GM12878 (cell line): ENCODE measurements around the gene PARVA. TPM values are rescaled to one million over a fixed set of nuclear protein-coding genes. Genes with fewer than 3 reads are reported as not detected.

ENCODE experiments used
- ATAC-seq: fragments of 200-7000 bp; cut with Tn5 transposase; 3 replicates; pipeline ENCODE4 v1.9.1; 2020; ENCODE audit warnings: mild to moderate bottlenecking, moderate library complexity
- BruUV-seq: library from RNA; stranded (reverse); fragments of 400-500 nt; replicated peaks from 2 replicates; lab custom pipeline; 2021; lab: Mats Ljungman, UMichigan
- CTCF ChIA-PET: fragments of 300-600 bp; sonication (Branson Sonifier 250); formaldehyde crosslinking; extraction: SDS; loops from one replicate; lab custom pipeline; 2021; ENCODE audit warnings: inconsistent platforms; lab: Yijun Ruan, JAX
- POLR2A ChIA-PET: fragments of 350-600 bp; formaldehyde crosslinking; extraction: SDS; loops from one replicate; lab custom pipeline; 2021; ENCODE audit warnings: inconsistent platforms; lab: Charles Lee
- RAD21 ChIA-PET: fragments of 300-600 bp; sonication (Branson Sonifier 250); formaldehyde crosslinking; loops from one replicate; lab custom pipeline; 2023; ENCODE audit warnings: antibody characterized with exemption; ENCODE audit not compliant: unreplicated experiment; lab: Charles Lee
- SMC1A ChIA-PET: fragments of 300-600 bp; sonication (Branson Sonifier 250); formaldehyde crosslinking; loops from one replicate; lab custom pipeline; 2023; ENCODE audit not compliant: unreplicated experiment, uncharacterized antibody; lab: Charles Lee
- DNase-seq: peaks from one replicate; pipeline ENCODE4 v3.0.0-alpha.2; 2011; ENCODE audit warnings: low read depth, low spot score
- FAIRE-seq: peaks from 3 replicates; lab custom pipeline; 2011; peaks lifted over from hg19 to GRCh38; lab: Jason Lieb, UNC
- H2AFZ ChIP-seq: 2 replicates; pipeline ENCODE4 v1.6.0; 2011; ENCODE audit warnings: low read depth, low read length, control low read depth; ENCODE audit not compliant: control insufficient read depth
- H3K27ac ChIP-seq: 2 replicates; pipeline ENCODE4 v1.5.1; 2011; ENCODE audit warnings: control low read depth; ENCODE audit not compliant: control insufficient read depth, insufficient read depth
- H3K27me3 ChIP-seq, 2 experiments: replicated peaks in 1 of 2; 2 replicates each; pipeline versions ENCODE4 v1.6.0 to v1.6.1; 2011; ENCODE audit warnings: low read length in 1 of 2; ENCODE audit not compliant: control insufficient read depth in 2 of 2, insufficient read depth in 2 of 2
- H3K36me3 ChIP-seq, 2 experiments: 2 replicates each; pipeline ENCODE4 v1.5.1; 2011; ENCODE audit warnings: low read length in 1 of 2; ENCODE audit not compliant: control insufficient read depth in 2 of 2, insufficient read depth in 2 of 2
- H3K4me1 ChIP-seq: 2 replicates; pipeline ENCODE4 v1.6.1; 2011; ENCODE audit warnings: mild to moderate bottlenecking, low read length, moderate library complexity, mixed read lengths; ENCODE audit not compliant: control insufficient read depth, insufficient read depth
- H3K4me2 ChIP-seq: 2 replicates; pipeline ENCODE4 v1.6.0; 2011; ENCODE audit warnings: control low read depth; ENCODE audit not compliant: control insufficient read depth, insufficient read depth
- H3K4me3 ChIP-seq: fragments of 200-600 bp; sonication (generic); 2 replicates; pipeline ENCODE4 v1.5.1; 2016
- H3K79me2 ChIP-seq: 2 replicates; pipeline ENCODE4 v1.6.0; 2011; ENCODE audit warnings: low read length; ENCODE audit not compliant: control insufficient read depth, insufficient read depth
- H3K9ac ChIP-seq: 2 replicates; pipeline ENCODE4 v1.8.0; 2011; ENCODE audit warnings: low read length, control low read depth, mixed read lengths; ENCODE audit not compliant: control insufficient read depth, insufficient read depth
- H3K9me3 ChIP-seq: replicated peaks from 3 replicates; pipeline ENCODE4 v1.5.1; 2011; ENCODE audit warnings: mild to moderate bottlenecking, low read length; ENCODE audit not compliant: control insufficient read depth, insufficient read depth
- H4K20me1 ChIP-seq: 2 replicates; pipeline ENCODE4 v1.6.0; 2011; ENCODE audit not compliant: control insufficient read depth, insufficient read depth
- LARP7 ChIP-seq: fragments of 450-650 bp; IDR thresholded peaks from 2 replicates; pipeline ENCODE4 v1.6.1; 2017; ENCODE audit warnings: mild to moderate bottlenecking
- NR2C1 ChIP-seq: fragments of 450-650 bp; IDR thresholded peaks from 2 replicates; pipeline ENCODE4 v1.6.1; 2017; ENCODE audit warnings: antibody characterized with exemption, mild to moderate bottlenecking, moderate library complexity
- RAD21 ChIP-seq: IDR thresholded peaks from 2 replicates; pipeline ENCODE4 v1.6.1; 2011; ENCODE audit warnings: mild to moderate bottlenecking, low read depth, low read length, moderate library complexity; ENCODE audit not compliant: insufficient read depth
- SMC3 ChIP-seq: IDR thresholded peaks from 2 replicates; pipeline ENCODE4 v1.6.1; 2011; ENCODE audit warnings: low read length, improper control_type of control experiment, borderline replicate concordance
- SREBF2 ChIP-seq: IDR thresholded peaks from 2 replicates; pipeline ENCODE4 v1.6.1; 2012; ENCODE audit warnings: mild to moderate bottlenecking, low read length
- SRF ChIP-seq, 2 experiments: IDR thresholded peaks; 2 replicates each; pipeline ENCODE4 v1.6.1; 2011; ENCODE audit warnings: low read depth in 2 of 2, low read length in 2 of 2, mild to moderate bottlenecking in 1 of 2, moderate library complexity in 1 of 2
- YY1 ChIP-seq: IDR thresholded peaks from 2 replicates; pipeline ENCODE4 v1.6.1; 2011; ENCODE audit warnings: low read depth, mild to moderate bottlenecking, low read length
- whole genome bisulfite sequencing: methylation state at CpG from one replicate; pipeline ENCODE4 v1.1.6; 2016; ENCODE audit warnings: low lambda C conversion rate; ENCODE audit not compliant: insufficient replicate concordance, insufficient coverage; ENCODE audit errors: missing lambda C conversion rate; 5-methylcytosine and 5-hydroxymethylcytosine counted together
- in situ Hi-C: fragments of 300-500 bp; cut with MboI; formaldehyde crosslinking; loops from 9 replicates; pipeline ENCODE4 v1.14.3; 2018; ENCODE audit warnings: mixed read lengths
- intact Hi-C: fragments of 100-400 bp; cut with micrococcal nuclease; formaldehyde crosslinking; loops from one replicate; pipeline ENCODE4 v1.14.2; 2022; ENCODE audit not compliant: unreplicated experiment
- polyA plus RNA-seq, 11 experiments: library from polyadenylated mRNA; depleted of rRNA in 4 of 11; unstranded in 6 of 11; stranded (reverse) in 5 of 11; fragments of >200 nt; fragmentation: Nextera tagmentation in 4 of 11; fragmentation: Illumina TruSeq in 1 of 11; extraction: Ambion mirVana in 4 of 11; extraction: Trizol in 1 of 11; gene quantifications; 1 replicate in 1 of 11; 2 replicates in 10 of 11; pipeline versions ENCODE4 v1.2.1 to v1.2.3, GENCODE V29; 2011 to 2016; ENCODE audit warnings: inconsistent platforms in 2 of 11, missing spikeins in 2 of 11, low read depth in 1 of 11
- total RNA-seq, 4 experiments: library from RNA; depleted of rRNA in 3 of 4; stranded (reverse); fragments of >200 nt in 3 of 4; fragmentation: Illumina TruSeq in 1 of 4; extraction: Trizol in 1 of 4; gene quantifications; 2 replicates each; pipeline versions ENCODE4 v1.2.1 to v1.2.3, GENCODE V29; 2013 to 2021
- TF ChIP-seq, protein P1 (sequence below), 3 experiments: IDR thresholded peaks in 2 of 3; conservative IDR thresholded peaks in 1 of 3; 2 replicates each; pipeline ENCODE4 v1.5.1; 2011; ENCODE audit warnings: low read depth in 3 of 3, low read length in 3 of 3, mild to moderate bottlenecking in 3 of 3, control low read depth in 2 of 3, moderate library complexity in 2 of 3, inconsistent platforms in 1 of 3, mixed read lengths in 1 of 3; ENCODE audit not compliant: control insufficient read depth in 2 of 3, insufficient read depth in 1 of 3; ENCODE audit errors: extremely low read depth in 1 of 3
- TF ChIP-seq, protein P2 (sequence below): fragments of 450-650 bp; IDR thresholded peaks from 2 replicates; pipeline ENCODE4 v1.6.1; 2016; ENCODE audit warnings: mild to moderate bottlenecking

The PARVA gene
- total and polyA plus RNA-seq, 10 of the 15 experiments (the other 5 are each of a cell fraction or from before 2014, with no cell fraction given) = 0.01 to 0.44 (median 0.03) TPM; not detected in 7

DNA sequence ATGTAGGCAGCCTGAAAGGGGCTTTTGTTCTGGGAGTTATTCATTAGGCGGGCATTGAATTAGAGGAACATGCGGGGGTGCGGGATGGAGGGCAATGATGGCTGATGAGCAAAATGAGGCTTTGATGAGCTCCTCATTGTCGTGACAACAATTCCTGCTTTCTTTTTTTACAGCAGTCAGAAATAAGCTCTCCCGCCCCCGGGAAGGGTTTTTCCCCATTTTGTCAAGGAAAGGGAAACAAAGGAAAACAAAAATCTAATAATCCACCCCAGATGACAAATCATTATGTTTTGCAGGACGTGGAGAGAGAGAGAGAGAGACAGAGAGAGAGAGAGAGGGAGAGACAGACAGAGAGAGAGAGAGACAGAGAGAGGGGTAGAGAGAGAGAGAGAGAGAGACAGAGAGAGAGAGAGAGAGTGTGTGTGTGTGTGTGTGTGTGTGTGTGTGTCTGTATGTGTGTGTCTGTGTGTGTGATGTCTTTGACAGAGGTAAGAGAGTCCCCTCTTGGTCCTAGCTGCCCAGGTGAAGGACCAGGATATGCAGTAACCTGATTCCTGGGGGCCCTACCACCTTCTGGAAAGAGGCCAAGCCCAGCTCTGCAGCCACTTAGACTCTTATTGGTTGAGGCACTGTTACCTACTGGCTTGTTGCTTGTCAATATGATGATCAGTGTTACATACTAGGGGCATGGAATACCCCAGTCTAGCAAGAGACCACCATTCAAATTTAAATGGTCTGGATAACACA is 46.7 kb upstream of the PARVA start:
- Histone ChIP-seq H3K79me2 (no peaks in the 10 kb centered on the region), H3K4me1 (no peaks in the 10 kb centered on the region), H3K27me3 (no peaks in the 10 kb centered on the region; a peak in 1 of 4 replicates), H2AFZ (no peak overlapping the region), H3K27ac (no peak overlapping the region), H3K9ac (no peak overlapping the region), H3K4me3 (no peak overlapping the region), H3K4me2 (no peak overlapping the region), H3K9me3 (no peaks in the 10 kb centered on the region), H4K20me1 (no peaks in the 10 kb centered on the region), H3K36me3 (no peaks in the 10 kb centered on the region)
- ChIA-PET RAD21 (interaction anchor here (0.6 to 3.2 kb wide), 9 partner anchors 42 to 854 kb away, joined by 3 to 44 read pairs (median 3); partner anchors contain the start of gene PARVA), CTCF (interaction anchor here (0.7 to 5.8 kb wide), 37 partner anchors 9 to 1294 kb away, joined by 3 to 91 read pairs (median 3); partner anchors contain the start of gene PARVA), SMC1A (interaction anchor here (0.7 to 5.8 kb wide), 12 partner anchors 9 to 631 kb away, joined by 3 to 41 read pairs (median 3); no protein-coding TSS in a partner anchor), POLR2A (no interaction called here)
- WGBS = 64% methylated on average over 6 of the region's 7 CpGs
- no TSS peak for BruUV-seq
- no peak for ATAC-seq
- no peak for FAIRE-seq
- intact Hi-C loops = loop anchor here (1.0 to 10.0 kb wide), 3 partner anchors 264 to 564 kb away; no protein-coding TSS in a partner anchor
- in situ Hi-C loops = no loop called here
- no peak for TF ChIP-seq NR2C1
- DNase-seq = no peak

- ChIA-PET RAD21 (interaction anchor here (0.6 to 3.2 kb wide), 8 partner anchors 43 to 853 kb away, joined by 3 to 44 read pairs (median 4); partner anchors contain the start of gene PARVA), SMC1A (interaction anchor here (1.0 to 5.8 kb wide), 9 partner anchors 10 to 567 kb away, joined by 3 to 41 read pairs (median 3); no protein-coding TSS in a partner anchor), CTCF (interaction anchor here (0.7 to 5.8 kb wide), 33 partner anchors 10 to 1295 kb away, joined by 3 to 91 read pairs (median 3); partner anchors contain the start of gene PARVA), POLR2A (no interaction called here)
- H3K4me3 ChIP-seq = no peak overlapping the region
- H3K9ac ChIP-seq = no peak overlapping the region
- H3K27me3 ChIP-seq = no peaks in the 10 kb centered on the region
- H3K36me3 ChIP-seq = no peaks in the 10 kb centered on the region
- 7% methylated on average over 7 of the region's 7 CpGs for whole genome bisulfite sequencing
- H3K4me1 ChIP-seq = no peaks in the 10 kb centered on the region
- no TSS peak for BruUV-seq
- H3K79me2 ChIP-seq = no peaks in the 10 kb centered on the region
- intact Hi-C loops (loop anchor here (1.0 to 10.0 kb wide), 3 partner anchors 263 to 563 kb away; no protein-coding TSS in a partner anchor), in situ Hi-C loops (no loop called here)
- H3K27ac ChIP-seq = no peak overlapping the region
- TF ChIP-seq YY1 = 0 out of 2 replicates have a peak, but pooled peaks have one; percentile 11
- peak; percentile 79 for TF ChIP-seq SMC3
- TF ChIP-seq RAD21 = peak; percentile 81
- TF ChIP-seq SREBF2 = 0 out of 2 replicates have a peak, but pooled peaks have one; percentile 23
- TF ChIP-seq, protein P1, sequence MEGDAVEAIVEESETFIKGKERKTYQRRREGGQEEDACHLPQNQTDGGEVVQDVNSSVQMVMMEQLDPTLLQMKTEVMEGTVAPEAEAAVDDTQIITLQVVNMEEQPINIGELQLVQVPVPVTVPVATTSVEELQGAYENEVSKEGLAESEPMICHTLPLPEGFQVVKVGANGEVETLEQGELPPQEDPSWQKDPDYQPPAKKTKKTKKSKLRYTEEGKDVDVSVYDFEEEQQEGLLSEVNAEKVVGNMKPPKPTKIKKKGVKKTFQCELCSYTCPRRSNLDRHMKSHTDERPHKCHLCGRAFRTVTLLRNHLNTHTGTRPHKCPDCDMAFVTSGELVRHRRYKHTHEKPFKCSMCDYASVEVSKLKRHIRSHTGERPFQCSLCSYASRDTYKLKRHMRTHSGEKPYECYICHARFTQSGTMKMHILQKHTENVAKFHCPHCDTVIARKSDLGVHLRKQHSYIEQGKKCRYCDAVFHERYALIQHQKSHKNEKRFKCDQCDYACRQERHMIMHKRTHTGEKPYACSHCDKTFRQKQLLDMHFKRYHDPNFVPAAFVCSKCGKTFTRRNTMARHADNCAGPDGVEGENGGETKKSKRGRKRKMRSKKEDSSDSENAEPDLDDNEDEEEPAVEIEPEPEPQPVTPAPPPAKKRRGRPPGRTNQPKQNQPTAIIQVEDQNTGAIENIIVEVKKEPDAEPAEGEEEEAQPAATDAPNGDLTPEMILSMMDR (IDR thresholded peaks at IDR 0.05 in 2 of 3, conservative IDR thresholded peaks at IDR 0.05 in 1 of 3; ENCODE audit: control insufficient read depth in 2 of 3, extremely low read depth in 1 of 3, insufficient read depth in 1 of 3, low read depth in 3 of 3, low read length in 3 of 3) = peak; percentile 67 to 84 (median 68)
- TF ChIP-seq LARP7 = no peak
- TF ChIP-seq SRF (IDR thresholded peaks at IDR 0.05; ENCODE audit: low read depth in 2 of 2, low read length in 2 of 2) = no peak
- TF ChIP-seq, protein P2, sequence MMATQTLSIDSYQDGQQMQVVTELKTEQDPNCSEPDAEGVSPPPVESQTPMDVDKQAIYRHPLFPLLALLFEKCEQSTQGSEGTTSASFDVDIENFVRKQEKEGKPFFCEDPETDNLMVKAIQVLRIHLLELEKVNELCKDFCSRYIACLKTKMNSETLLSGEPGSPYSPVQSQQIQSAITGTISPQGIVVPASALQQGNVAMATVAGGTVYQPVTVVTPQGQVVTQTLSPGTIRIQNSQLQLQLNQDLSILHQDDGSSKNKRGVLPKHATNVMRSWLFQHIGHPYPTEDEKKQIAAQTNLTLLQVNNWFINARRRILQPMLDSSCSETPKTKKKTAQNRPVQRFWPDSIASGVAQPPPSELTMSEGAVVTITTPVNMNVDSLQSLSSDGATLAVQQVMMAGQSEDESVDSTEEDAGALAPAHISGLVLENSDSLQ = no peak
- no peaks in the 10 kb centered on the region for H3K9me3 ChIP-seq
- H2AFZ ChIP-seq = no peak overlapping the region
- DNase-seq = peak; percentile 5
- no peak for FAIRE-seq
- H3K4me2 ChIP-seq = no peak overlapping the region
- ATAC-seq = peak; percentile 76
- no peaks in the 10 kb centered on the region for H4K20me1 ChIP-seq
Measured at GRCh38 chr11:12331239-12331874, 46.0 kb upstream of the PARVA start.
